ENCODE measurements around the gene FBRSL1.
A peak's percentile ranks its signal among the peaks of the same experiment; 100 is the strongest.

Gene FBRSL1

DNA sequence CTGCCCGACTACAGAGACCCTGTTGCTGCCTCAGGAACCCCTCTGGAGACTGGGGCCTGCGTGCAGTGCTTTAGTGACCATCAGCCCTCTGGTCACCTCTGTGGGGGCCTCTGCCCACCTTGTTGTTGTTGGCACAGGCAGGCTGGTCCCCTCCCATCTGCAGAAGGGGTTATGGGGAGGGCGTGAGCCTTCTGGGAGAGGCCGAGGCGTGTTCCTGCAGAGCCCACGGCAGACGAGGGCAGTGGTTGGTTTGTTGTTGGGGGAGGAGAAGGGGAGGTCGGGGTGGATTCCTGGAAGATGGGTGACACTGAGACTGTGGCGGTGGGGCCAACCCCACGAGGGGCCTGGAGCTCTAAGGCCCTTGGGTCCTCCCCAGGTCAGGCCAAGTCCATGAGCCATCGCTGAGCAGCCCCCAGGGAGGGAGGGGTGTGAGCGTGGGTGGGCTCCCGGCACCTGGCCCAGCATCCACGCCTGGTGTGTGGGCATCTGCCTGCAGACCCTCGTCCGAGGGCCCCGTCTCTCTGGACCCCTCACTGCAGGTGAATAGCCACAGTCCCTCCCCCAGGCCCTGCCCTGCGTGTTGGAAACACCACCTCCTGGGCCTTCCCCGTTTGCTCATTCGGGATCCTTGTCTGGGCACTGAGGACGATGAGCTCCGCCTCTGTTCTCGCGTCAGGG is 23.6 kb downstream of the FBRSL1 start:
- DNase-seq = no peak

DNA sequence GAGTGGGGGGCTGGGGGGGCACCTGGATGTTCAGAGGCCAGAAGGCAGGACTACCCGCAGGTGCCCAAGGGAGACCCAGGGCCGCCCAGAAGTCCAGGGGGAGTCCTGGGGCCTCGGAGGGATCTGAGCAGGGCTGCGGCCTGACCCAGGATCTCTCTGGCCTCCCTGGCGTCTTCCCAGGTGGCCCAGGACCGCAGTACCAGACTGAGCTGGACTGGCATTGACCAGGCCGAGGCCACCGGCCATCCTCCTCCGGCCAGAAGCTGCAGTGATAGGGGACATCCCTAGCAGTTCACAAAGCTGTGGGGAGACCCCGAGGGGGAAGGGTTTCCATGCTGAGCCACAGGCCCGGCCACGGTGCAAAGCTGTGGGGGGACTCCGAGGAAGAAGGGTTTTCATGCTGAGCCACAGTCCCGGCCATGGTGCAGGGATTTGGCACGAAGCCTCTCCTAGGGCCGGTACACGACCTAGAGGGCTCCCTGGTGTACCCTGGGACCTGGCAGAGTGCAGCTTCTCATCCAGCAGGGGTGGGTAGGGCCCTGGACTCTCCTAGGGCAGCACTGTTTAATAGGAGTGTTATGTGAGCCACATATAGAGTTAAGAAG is 24.4 kb downstream of the FBRSL1 start:
- DNase-seq = no peak

DNA sequence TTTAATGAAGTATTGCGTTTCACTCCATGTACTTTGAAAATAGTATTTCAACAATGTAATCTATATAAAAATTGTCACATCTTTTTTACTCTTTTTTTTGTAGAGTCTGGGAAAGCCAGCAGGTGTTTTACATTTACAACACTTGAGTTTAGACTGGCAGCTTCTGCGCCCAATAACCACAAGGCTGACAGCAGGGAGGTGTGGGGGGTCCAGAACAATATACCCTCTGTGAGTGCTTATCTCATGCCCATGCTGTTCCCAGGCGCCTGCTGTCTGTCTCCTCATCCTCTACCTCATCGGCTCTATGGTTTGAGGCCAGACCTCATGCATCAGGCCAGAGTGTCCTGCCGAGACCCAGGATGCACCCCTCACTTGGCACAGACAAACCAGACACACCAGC is 24.9 kb downstream of the FBRSL1 start:
- DNase-seq = no peak

DNA sequence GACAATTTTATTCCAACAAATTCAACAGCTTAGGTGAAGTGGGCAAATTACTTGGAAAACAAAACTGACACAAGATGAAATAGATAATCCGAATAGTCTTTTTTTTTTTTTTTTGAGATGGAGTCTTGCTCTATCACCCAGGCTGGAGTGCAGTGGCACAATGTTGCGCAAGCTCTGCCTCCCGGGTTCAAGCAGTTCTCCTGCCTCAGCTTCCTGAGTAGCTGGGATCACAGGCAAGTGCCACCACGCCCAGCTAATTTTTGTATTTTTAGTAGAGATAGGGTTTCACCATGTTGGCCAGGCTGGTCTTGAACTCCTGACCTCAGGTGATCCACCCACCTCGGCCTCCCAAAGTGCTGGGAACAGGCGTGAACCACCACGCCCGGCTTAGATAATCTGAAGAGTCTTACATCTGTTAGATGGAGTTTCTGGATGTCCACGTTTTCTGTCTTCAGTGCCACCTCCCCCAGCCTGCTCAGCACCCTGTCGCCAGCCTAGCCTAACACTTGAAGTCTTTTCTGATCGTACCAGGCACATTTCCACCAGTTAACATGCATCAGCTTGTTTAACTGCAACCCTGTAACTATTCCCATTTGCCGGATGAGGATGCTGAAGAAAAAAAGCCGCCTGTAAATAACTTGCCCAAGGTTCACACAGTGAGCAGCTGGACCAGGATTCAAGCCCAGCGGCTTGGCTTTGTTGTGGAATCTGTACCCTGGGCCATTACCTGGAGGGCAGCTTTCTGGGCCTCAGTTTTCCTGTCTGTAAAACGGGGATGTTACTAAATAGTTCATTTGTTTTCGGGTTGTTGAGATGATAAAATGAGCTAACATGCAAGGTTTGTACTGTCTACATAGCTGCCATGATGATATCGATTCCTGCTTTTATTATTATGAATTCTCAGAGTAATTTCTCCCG is 26.4 kb downstream of the FBRSL1 start:
- no peak for DNase-seq

DNA sequence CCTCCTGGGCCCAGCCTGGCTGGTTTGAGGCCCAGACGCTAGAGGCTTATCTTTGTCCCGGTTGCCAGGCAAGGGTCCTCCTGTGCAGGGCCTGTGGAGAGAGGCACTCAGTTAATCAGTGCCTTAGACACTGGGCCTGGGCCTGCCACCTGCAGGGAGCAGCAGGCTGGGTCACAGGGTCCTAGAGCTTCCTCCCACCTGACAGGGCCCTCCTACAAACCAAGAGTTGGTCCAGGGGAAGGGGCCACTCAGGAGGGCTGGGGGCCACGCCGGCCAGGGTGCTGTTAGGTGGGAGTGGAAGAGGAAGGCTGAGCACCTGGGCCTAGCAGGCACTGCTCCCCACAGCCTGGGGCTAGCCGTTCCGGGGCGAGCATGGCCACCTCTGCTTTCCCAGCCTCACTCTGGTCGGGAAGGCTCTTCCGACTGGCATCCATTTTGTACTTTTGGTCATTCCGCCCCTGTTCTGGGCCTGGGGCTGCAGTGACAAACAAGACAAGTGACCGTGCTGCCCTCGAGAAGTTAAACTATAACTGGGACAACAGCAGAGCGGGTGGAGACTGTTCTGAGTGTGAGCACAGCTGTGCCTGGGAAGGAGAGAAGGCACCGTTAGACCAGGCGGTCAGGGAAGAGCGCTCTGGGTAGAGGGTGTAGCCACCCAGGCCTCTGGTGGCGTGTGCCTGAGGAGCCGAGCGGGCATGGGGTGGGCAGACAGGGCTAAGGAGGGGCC is 27.2 kb downstream of the FBRSL1 start:
- DNase-seq = no peak

DNA sequence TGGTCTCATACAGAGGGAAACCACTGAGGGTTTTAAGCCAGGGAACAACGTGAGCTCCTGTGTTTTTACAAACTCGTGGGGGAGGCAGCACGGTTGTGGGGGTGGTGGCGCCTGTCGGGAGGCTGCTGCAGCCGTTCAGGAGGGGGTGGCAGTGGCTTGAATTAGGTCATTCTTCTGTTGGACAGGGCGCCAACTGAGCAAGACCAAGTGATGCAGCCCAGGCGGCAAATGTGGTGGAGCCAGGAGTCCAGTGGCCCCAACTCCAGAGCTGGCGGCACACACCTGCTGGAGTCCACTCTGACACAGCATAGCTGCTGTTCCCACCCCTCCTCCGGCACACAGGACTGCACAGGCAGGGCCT is 27.8 kb downstream of the FBRSL1 start:
- no peak for DNase-seq

DNA sequence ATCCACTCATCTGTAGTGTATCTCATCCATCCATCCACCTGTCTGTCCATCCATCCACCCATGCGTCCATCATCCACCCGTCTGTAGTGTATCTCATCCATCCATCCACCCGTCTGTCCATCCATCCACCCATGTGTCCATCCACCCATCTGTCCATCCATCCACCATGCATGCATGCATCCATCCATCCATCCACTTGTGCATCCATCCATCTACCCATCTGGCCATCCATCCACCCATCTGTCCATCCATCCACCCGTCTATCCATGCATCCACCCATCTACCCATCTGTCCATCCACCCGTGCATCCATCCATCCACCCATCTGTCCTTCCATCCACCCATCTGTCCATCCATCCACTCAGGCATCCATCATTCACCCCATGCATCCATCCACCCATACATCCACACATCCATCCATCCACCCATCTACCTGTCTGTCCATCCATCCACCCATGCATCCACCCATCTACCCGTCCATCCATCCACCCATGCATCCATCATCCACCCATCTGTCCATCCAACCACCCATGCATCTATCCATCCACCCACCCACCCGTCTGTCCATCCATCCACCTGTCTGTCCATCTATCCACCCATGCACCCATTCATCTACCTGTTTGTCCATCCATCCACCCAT is 28.5 kb downstream of the FBRSL1 start:
- DNase-seq = no peak

DNA sequence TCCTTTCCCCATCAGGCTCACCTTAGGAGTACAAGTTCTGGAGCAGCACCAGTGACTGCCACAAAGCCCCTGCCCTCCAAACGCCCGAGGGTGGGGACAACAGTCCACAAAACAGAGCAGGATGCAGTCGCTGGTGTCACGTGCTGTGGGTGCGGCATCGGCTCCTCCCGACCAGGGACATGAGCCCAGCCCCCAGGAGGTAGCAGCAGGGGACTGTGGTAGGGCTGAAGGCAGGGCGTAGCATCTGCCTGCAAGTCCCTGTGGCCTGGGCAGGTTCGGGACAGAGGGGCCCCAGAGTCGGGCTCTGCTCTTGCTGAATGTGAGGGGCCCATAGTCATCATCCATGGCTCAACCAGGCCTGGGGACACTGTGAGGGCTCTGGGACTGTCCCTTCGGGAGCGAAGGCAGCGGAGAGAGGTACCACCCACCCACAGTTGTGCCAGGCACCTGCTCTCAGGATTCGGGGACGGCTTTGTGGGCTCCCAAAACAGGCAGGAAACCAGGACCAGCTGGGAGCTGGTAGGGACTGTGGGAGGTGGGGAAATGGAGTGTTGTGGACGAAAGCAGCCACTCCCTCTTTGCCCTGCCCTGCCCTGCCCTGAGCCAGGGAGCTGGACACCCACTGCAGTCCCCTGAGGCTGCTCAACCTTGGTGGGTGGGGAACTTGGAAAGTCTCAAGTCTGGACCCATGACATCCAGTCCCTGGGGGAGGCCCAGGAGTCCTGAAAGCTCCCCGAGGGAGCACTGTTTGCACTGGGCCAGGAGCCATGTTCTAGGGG is 30.7 kb downstream of the FBRSL1 start:
- no peak for DNase-seq

DNA sequence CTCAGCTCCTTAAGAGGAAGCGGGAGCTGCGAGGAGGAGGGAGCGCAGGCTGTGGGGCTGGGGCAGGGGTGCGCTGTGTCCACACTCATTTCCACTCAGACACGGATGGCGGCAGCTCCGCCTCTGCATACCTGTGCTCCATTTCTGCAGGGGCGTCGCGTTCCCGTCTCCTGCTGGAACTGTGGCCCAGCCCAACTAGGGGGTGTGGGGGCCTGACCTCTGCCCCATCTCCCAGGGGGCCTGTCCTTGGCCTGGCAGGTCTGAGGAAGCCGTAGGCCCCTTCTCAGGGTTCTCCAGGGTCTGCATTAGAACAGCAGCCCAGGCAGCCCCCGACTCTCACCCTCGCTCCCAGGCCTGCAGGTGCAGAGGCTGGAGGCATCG is 31.2 kb downstream of the FBRSL1 start:
- DNase-seq = no peak

DNA sequence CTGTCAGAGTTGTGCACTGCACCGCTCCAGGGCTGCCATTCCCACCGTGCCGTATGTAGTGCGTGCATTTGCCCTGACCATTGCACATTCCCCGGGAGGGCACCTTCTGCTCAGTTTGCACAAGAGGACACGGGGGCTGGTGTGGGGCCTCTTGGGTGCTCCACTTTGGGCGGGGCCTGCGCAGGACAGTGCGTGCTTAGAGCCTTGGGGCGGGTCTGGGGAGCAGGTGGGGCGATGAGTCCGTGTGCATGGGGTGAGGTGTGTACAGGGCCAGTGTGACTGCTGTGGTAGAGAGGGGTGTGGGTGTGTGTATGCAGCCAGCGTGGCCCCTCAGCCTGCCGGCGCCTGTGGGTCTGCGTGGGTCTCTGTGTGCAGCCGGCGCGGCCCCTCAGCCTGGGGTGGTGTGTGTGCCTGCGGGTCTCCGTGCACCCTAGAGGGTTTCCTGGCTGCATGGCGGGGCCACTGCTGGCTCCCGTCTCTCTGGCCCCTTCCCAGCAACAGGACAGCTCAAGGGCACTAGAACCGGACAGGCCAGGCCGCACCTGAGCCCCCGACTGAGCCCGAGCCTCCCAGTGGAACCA is 31.9 kb downstream of the FBRSL1 start:
- DNase-seq = no peak

DNA sequence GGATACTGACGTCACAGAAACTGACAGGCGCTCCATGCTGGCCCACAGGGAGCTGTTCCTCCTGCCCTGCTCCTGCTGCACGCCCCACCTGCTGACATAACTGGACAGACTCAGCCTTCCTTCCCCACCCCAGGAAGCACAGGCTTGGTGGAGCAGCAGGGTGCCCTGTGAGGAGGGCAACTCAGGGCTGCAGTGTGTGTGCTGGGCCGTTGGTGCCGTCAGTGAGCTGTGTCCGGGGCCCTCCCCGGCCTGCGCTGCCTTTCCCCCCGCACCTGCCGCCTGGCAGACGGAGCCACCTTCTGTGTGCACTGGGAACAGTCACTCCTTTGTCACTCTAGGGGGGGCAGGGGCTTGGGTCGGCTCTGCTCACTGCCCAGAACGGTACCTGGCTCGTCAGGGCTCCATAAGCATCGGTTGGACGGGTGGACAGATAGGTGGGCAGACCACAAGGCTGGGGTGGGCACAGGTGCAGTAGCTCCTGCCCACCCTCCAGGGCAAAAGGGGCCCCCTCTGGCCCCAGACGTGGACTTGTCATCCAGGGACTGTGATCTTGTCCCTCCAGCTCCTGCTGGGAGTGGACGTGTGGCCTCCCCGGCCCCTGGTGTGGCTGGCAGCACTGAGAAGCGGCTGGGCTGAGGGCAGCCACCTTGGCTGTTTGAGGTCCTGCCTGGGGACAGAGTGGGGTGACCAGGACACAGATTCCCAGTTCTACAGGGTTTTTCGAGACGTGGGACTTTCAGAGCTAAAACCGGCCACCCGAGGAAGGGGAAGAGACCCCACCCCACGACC is 32.8 kb downstream of the FBRSL1 start:
- DNase-seq = no peak

DNA sequence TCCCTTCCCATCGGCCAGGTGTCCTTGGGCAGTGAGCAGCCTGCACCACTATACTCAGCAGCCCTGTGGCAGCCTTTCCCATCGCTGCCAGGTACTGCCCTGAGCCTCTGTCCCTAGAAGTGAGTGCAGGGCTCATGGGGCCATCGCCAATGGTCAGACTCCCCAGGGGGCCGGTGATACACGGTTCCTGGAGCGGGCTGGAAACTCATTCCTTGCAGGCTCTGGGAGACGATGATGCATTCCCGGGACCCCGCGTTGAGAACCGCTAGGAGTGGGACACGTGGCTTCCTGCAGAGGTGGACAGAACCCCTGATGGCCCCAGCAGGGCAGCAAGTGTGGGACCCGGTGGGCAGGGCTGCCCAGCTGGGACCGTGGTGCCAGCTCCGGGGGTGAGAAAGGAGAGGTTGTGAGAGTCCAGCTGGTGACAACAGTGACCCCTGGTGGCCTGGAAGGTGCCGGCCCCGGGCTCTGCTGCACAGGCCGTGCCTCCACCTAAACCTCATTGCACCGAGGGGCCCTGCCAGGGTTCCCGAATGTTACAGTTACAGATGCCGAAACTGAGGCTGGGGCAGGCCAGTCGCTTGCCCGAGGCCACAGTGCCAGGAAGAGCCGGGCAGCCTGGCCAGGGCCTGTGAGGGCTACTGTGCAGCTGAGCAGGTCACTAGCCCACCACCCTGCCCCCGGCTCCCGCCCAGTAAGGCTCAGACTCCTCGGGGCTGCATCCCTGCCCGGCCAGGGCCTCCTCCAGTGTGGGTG is 33.8 kb downstream of the FBRSL1 start:
- DNase-seq = peak; percentile 6

DNA sequence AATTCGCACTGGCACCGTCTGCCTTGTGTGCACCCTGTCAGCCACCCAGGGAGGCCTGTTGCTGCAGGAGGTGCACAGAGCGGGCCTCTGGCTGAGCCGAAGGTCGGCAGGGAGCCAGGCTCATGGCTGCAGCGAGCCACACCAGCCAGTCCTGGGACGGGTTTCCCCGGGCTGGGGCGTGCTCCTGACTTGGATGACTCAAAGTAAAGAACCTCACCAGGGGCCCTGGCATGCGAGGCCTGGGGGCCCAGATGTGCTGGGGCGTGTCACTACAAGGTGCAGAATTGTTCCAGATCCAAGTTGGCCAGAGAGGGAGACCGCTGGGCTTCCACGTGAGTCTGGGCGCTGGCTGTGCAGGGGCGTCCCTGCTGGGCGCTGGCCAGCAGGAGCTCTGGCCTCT is 34.5 kb downstream of the FBRSL1 start:
- no peak for DNase-seq

DNA sequence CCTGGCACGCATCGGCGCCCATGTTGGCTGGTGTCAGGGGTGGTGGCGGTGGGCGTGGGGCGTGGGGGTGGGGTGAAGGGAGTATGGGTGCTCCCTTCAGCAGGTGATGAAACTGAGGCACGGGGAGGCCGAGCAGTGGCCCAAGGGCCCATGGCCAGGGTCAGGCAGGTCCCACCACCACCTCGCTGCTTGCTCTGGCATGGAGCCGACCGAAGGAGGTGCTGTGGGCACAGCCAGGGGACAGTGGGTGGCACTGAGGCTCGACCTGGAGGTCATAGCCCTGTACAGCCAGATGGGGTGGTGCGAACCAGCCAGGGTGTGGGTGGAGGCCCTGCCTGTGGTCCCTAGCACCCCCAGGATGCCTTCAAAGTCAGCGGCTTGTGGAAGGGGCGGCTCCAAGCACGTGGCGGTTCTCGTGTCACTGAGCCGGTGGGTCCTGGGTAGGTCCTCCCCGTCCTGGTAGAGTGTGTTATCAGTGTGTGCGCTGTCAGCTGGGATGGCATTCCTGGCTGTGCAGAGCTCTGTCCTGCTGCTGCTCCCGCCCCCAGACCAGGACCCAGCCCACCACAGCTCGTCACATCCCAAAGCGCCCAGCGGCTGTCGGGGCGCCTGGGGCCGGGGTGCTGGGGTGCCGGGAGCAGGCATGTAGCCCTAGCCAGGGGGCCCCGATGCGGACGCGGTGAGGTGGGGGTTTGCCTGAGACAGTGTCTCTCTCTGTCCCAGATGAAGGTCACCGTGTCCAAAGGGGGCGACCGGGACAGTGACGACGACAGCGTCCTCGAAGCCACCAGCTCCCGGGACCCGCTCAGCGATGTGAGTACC is 35.3 kb downstream of the FBRSL1 start:
- no peak for DNase-seq

DNA sequence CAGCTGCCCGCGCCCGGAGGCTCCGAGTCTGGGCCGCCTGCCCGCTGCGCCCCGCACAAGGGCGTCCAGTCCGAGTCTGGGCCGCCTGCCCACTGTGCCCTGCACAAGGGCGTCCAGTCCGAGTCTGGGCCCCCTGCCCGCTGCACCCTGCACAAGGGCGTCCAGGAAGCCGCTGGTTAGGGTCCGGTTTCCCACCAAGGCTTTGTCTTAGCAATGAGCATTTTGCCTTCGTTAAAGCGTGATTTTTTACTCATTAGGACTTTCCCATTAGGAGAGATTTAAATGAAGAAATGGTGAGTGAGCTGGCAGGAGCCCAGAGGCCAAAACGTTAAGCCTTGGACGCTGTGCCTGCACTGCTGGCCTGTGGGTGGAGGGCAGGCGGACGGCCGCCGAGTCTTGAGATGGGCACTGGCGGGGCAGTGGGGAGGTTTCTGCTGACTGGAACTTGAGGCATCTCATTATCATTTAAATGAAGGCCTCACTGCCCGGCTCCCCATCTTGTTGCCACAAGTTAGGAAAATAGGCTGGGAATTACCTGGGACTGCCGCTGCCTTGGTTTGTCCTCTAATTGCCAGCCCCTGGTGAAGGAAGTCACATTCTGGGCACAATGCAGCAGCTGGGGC is 36.0 kb downstream of the FBRSL1 start:
- DNase-seq = no peak

DNA sequence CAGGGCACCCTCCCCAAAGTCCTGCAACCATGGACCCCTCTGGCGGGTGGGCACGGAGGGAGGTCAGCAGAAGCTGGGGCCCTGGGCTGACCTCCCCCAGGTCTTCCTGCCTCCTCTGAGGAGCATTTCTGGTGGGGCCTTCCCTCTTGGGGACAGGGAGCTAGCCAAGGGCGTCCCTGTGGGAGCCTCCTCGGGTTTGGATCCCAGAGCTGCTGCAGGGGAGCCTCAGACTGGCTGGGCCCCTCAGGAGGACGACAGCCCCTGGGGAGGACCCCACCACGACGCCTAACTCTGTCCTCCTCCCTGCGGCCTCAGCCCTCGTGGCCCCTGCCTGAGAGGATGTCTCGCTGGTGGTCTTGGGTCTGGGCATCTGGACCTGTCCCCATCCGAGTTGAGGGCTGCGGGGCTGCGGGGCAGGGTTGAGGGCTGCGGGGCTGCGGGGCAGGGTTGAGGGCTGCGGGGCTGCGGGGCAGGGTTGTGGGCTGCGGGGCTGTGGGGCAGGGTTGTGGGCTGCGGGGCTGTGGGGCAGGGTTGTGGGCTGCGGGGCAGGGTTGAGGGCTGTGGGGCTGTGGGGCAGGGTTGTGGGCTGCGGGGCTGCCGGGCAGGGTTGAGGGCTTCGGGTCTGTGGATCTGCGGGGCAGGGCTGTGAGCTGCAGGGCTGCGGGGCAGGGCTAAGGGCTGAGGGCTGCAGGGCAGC is 37.4 kb downstream of the FBRSL1 start:
- no peak for DNase-seq

DNA sequence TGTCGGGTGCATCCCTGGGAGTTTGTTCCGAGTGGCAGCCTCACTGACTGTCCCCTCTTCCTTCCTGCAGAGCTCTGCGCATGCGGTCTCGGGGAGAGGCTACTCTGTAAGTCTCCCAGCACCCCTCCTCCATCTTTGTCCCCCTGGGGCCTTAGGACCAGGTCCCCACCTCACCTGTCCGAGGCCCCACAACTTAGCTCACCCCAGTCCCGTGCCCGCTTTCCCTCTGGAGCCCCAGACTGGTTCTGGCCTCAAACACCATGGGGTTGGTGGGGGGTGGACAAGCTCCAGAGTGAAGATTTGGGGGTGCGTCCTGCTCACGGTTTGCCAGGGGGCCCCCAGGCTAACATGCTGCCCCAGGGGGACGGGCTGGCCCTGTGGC is 37.9 kb downstream of the FBRSL1 start:
- DNase-seq = no peak

DNA sequence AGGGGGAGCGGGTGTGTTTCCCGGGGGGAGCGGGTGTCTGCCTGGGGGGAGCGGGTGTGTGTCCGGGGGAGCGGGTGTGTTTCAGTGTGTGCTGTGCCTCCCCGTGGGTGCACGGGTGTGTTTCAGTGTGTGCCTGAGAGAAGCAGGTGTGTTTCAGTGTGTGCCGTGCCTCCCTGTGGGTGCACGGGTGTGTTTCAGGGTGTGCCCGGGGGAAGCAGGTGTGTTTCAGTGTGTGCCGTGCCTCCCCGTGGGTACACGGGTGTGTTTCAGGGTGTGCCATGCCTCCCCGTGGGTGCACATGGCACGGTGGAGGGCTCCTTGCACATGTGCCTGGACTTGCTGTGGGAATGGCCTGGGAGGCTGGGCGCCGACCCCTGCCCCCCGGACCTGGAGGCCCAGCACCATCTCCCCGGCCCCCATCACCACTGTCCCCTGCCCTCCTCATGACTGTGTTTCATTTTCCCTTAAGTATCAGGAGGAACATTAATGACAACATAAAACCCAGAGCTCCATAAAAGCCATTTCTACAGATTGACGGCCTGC is 38.7 kb downstream of the FBRSL1 start:
- no peak for DNase-seq

Data from NCI-H2029 treated with DMSO at 0.1 percent for 48 hours (cell line).